Glutamatergic neuron (in vitro differentiated cells): ENCODE measurements around the gene PDE8A. TPM values are rescaled to one million over a fixed set of nuclear protein-coding genes. Genes with fewer than 3 reads are reported as not detected.

Source experiments
- DNase-seq: peaks from one replicate; pipeline ENCODE4 v3.0.0; 2022
- H3K27ac Mint-ChIP-seq: one replicate; pipeline ENCODE4 v1.8.0; 2020; ENCODE audit warnings: mild to moderate bottlenecking, mixed read lengths, inconsistent platforms; ENCODE audit not compliant: unreplicated experiment
- H3K27me3 Mint-ChIP-seq: one replicate; pipeline ENCODE4 v1.8.0; 2020; ENCODE audit warnings: mild to moderate bottlenecking, moderate library complexity, mixed read lengths, inconsistent platforms; ENCODE audit not compliant: unreplicated experiment
- H3K36me3 Mint-ChIP-seq: one replicate; pipeline ENCODE4 v1.8.0; 2020; ENCODE audit warnings: mild to moderate bottlenecking, mixed read lengths, inconsistent platforms; ENCODE audit not compliant: unreplicated experiment
- H3K4me1 Mint-ChIP-seq: one replicate; pipeline ENCODE4 v1.8.0; 2020; ENCODE audit warnings: mild to moderate bottlenecking, low read depth, mixed read lengths, inconsistent platforms; ENCODE audit not compliant: unreplicated experiment
- H3K4me3 Mint-ChIP-seq: one replicate; pipeline ENCODE4 v1.8.0; 2020; ENCODE audit warnings: mild to moderate bottlenecking, mixed read lengths, inconsistent platforms; ENCODE audit not compliant: unreplicated experiment
- H3K9me3 Mint-ChIP-seq: one replicate; pipeline ENCODE4 v1.8.0; 2020; ENCODE audit warnings: mild to moderate bottlenecking, moderate library complexity, mixed read lengths, inconsistent platforms; ENCODE audit not compliant: unreplicated experiment
- CTCF ChIP-seq: fragments of 200-600 bp; sonication (generic); IDR thresholded peaks from one replicate; pipeline ENCODE4 v1.5.0; 2021; ENCODE audit not compliant: partially characterized antibody, unreplicated experiment
- total RNA-seq: library from RNA; stranded (reverse); fragmentation: NEBNext Ultra II Directional; extraction: Animal tissue kit (Norgen Biotek cat#: 25700); gene quantifications from one replicate; pipeline ENCODE4 v1.2.1, GENCODE V29; 2021; ENCODE audit not compliant: unreplicated experiment

The PDE8A gene
- total RNA-seq, 1 donor from 2014 or later = 5.7 TPM

GRCh38 chr15:85063088-85063487 is 81.4 kb downstream of the PDE8A start:
- H3K4me3 Mint-ChIP-seq = no peak overlapping the region
- H3K4me1 Mint-ChIP-seq = peaks cover 3% of the 10 kb centered on the region
- DNase-seq = no peak
- peaks cover 4% of the 10 kb centered on the region for H3K9me3 Mint-ChIP-seq
- peaks cover 2% of the 10 kb centered on the region for H3K27me3 Mint-ChIP-seq
- no peak for TF ChIP-seq CTCF
- H3K27ac Mint-ChIP-seq = no peak overlapping the region
- H3K36me3 Mint-ChIP-seq = peaks cover 28% of the 10 kb centered on the region

- peaks cover 2% of the 10 kb centered on the region for H3K27me3 Mint-ChIP-seq
- TF ChIP-seq CTCF = no peak
- no peak for DNase-seq
- H3K9me3 Mint-ChIP-seq = peaks cover 4% of the 10 kb centered on the region
- H3K4me3 Mint-ChIP-seq = no peak overlapping the region
- no peak overlapping the region for H3K27ac Mint-ChIP-seq
- H3K4me1 Mint-ChIP-seq = peaks cover 3% of the 10 kb centered on the region
- H3K36me3 Mint-ChIP-seq = peaks cover 26% of the 10 kb centered on the region
These were observed 81.9 kb downstream of the PDE8A start for GRCh38 chr15:85063522-85064079.

GRCh38 chr15:85064710-85065109 is 83.1 kb downstream of the PDE8A start:
- DNase-seq = no peak
- Mint-ChIP-seq H3K27me3 (no peaks in the 10 kb centered on the region), H3K4me3 (no peak overlapping the region), H3K4me1 (peaks cover 3% of the 10 kb centered on the region), H3K27ac (no peak overlapping the region), H3K36me3 (peaks cover 15% of the 10 kb centered on the region), H3K9me3 (peaks cover 4% of the 10 kb centered on the region)
- no peak for TF ChIP-seq CTCF

GRCh38 chr15:85071061-85071460 is 89.4 kb downstream of the PDE8A start:
- no peak overlapping the region for H3K4me3 Mint-ChIP-seq
- no peaks in the 10 kb centered on the region for H3K36me3 Mint-ChIP-seq
- H3K27ac Mint-ChIP-seq = no peak overlapping the region
- no peak for DNase-seq
- no peak for TF ChIP-seq CTCF
- H3K9me3 Mint-ChIP-seq = no peaks in the 10 kb centered on the region
- H3K4me1 Mint-ChIP-seq = peaks cover 5% of the 10 kb centered on the region
- peaks cover 5% of the 10 kb centered on the region for H3K27me3 Mint-ChIP-seq

GRCh38 chr15:85071504-85071903 is 89.8 kb downstream of the PDE8A start:
- Mint-ChIP-seq H3K9me3 (no peaks in the 10 kb centered on the region), H3K27me3 (peaks cover 5% of the 10 kb centered on the region), H3K4me1 (peaks cover 7% of the 10 kb centered on the region), H3K27ac (no peak overlapping the region), H3K36me3 (no peaks in the 10 kb centered on the region), H3K4me3 (no peak overlapping the region)
- DNase-seq = no peak
- no peak for TF ChIP-seq CTCF
